HG02588 (cell line): Measurements from ENCODE around the gene SERPINB13.

Experiments
- ATAC-seq: cut with Tn5 transposase; IDR thresholded peaks from one replicate; pipeline ENCODE4 v1.9.1; 2021; ENCODE audit warnings: mild to moderate bottlenecking, moderate library complexity; ENCODE audit not compliant: unreplicated experiment

Gene SERPINB13

GRCh38 chr18:63586966-63587365 lies at the start of gene SERPINB13:
Gene SERPINB13 (plus strand): TSS chr18:63587343. CDS start chr18:63588668, 1,325 bp downstream.
- ATAC-seq, result no peak

- ATAC-seq, result no peak
These were observed 47.1 kb upstream of the SERPINB13 start for GRCh38 chr18:63539904-63540510.

GRCh38 chr18:63542069-63542468 lies 45.1 kb upstream of the SERPINB13 start, which contains the start of gene SERPINB12:
Gene SERPINB12 (plus strand): TSS chr18:63542369. CDS start chr18:63556160, 13,791 bp downstream.
- ATAC-seq, result no peak

- ATAC-seq, result no peak
These were observed 43.1 kb upstream of the SERPINB13 start for GRCh38 chr18:63544017-63544416.

GRCh38 chr18:63545000-63545399 lies 42.1 kb upstream of the SERPINB13 start:
- ATAC-seq, result no peak

GRCh38 chr18:63550068-63550467 lies 37.1 kb upstream of the SERPINB13 start:
- no peak for ATAC-seq

- no peak for ATAC-seq
These were observed 35.4 kb upstream of the SERPINB13 start for GRCh38 chr18:63551769-63552168.

- no peak for ATAC-seq
These were observed 34.6 kb upstream of the SERPINB13 start for GRCh38 chr18:63552581-63552980.

GRCh38 chr18:63553081-63553480 lies 34.1 kb upstream of the SERPINB13 start:
- no peak for ATAC-seq

GRCh38 chr18:63559567-63560491 lies 27.3 kb upstream of the SERPINB13 start:
- ATAC-seq, result no peak

- ATAC-seq, result peak; percentile 85
These were observed 24.9 kb upstream of the SERPINB13 start for GRCh38 chr18:63562284-63562683.

GRCh38 chr18:63564021-63564420 lies 23.1 kb upstream of the SERPINB13 start:
- ATAC-seq, result no peak

- no peak for ATAC-seq
These were observed 22.6 kb upstream of the SERPINB13 start for GRCh38 chr18:63564561-63564960.

- ATAC-seq, result no peak
These were observed 19.9 kb upstream of the SERPINB13 start for GRCh38 chr18:63567276-63567675.

- ATAC-seq, result no peak
These were observed 19.3 kb upstream of the SERPINB13 start for GRCh38 chr18:63567825-63568224.

- ATAC-seq, result no peak
These were observed 16.4 kb upstream of the SERPINB13 start for GRCh38 chr18:63570721-63571120.

- no peak for ATAC-seq
These were observed 11.5 kb upstream of the SERPINB13 start for GRCh38 chr18:63575681-63576080.

GRCh38 chr18:63578357-63578958 lies 8.7 kb upstream of the SERPINB13 start:
- ATAC-seq, result peak; percentile 53

GRCh38 chr18:63579616-63580015 lies 7.5 kb upstream of the SERPINB13 start:
- ATAC-seq, result no peak

- ATAC-seq, result no peak
These were observed 1.2 kb upstream of the SERPINB13 start for GRCh38 chr18:63585988-63586387.

GRCh38 chr18:63586431-63586830 lies 712 bp upstream of the SERPINB13 start:
- ATAC-seq, result no peak

- no peak for ATAC-seq
These were observed 1.8 kb downstream of the SERPINB13 start for GRCh38 chr18:63588909-63589308.
